Spleen (tissue), 7 donors: ENCODE measurements around the gene S1PR4.

Experiments used
- POLR2A ChIP-seq, 3 donors: fragments of 450-650 bp; IDR thresholded peaks; one replicate each; pipeline ENCODE4 v1.5.1; 2017; ENCODE audit warnings: antibody characterized with exemption in 3 of 3, mild to moderate bottlenecking in 1 of 3
- POLR2AphosphoS5 ChIP-seq, 3 donors: sonication (generic); formaldehyde crosslinking; IDR thresholded peaks; one replicate each; pipeline ENCODE4 v1.5.1; 2017; ENCODE audit warnings: antibody characterized with exemption in 3 of 3
- TF ChIP-seq, protein P1 (sequence below), 11 experiments: fragments of 200-600 bp in 7 of 11; fragments of 450-650 bp in 4 of 11; sonication (generic) in 4 of 11; IDR thresholded peaks in 8 of 11; conservative IDR thresholded peaks in 3 of 11; 1 replicate in 7 of 11; 2 replicates in 4 of 11; pipeline versions ENCODE4 v1.4.0 to v1.8.0; 2016 to 2021; ENCODE audit warnings: antibody characterized with exemption in 11 of 11, inconsistent platforms in 4 of 11, mild to moderate bottlenecking in 1 of 11
- donor health status: DM: no; HTN: no; CAD: no; lungs with moderate emphysema.
- donor health status: DM: no; HTN: no; CAD: no.
- donor health status: DM: no; HTN: no; CAD: no.

DNA sequence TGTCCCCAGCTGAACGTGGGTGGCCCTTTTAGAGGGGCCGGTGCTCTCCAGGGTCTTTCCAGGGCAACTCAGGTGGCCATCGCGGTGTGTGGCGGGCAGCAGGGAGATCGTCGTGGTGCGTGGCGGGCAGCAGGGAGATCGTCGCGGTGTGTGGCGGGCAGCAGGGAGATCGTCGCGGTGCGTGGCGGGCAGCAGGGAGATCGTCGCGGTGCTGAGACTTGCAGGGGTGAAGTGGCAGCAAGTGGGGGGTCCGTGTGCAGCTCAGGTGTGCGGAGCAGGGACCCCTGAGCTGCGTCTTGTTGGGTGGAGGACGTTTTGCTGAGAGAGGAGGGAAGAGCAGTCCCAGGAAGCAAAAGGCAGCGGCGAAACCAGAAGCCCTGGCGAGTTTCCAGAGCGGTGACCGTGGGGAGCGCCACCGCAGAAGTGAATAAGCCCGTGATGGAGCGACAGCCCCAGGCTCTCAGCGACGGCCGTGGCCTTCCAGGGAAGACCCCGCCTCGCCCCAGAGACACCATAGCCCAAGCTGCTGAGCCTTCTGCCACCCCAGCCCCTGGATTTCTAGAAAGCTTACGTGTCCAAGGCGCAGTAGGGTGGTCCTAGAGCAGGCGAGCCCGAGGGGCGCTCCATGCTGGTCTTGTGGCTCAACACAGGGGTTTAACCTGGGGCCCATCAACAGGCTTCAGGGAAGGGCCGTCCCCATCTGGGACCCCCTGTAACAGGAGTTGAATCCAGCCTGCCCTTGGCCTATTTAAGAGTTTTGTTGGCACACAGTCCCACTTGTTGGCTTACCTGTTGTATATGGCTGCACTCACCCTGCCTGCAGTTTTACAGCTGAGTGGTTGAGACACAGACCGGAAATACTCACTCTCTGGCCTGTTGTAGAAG is 12.6 kb downstream of the S1PR4 start:
- TF ChIP-seq POLR2AphosphoS5 (IDR thresholded peaks at IDR 0.05) (peak in 1 of 3 donors; percentile 6), POLR2A (IDR thresholded peaks at IDR 0.05) (no peak)
- TF ChIP-seq, protein P1, sequence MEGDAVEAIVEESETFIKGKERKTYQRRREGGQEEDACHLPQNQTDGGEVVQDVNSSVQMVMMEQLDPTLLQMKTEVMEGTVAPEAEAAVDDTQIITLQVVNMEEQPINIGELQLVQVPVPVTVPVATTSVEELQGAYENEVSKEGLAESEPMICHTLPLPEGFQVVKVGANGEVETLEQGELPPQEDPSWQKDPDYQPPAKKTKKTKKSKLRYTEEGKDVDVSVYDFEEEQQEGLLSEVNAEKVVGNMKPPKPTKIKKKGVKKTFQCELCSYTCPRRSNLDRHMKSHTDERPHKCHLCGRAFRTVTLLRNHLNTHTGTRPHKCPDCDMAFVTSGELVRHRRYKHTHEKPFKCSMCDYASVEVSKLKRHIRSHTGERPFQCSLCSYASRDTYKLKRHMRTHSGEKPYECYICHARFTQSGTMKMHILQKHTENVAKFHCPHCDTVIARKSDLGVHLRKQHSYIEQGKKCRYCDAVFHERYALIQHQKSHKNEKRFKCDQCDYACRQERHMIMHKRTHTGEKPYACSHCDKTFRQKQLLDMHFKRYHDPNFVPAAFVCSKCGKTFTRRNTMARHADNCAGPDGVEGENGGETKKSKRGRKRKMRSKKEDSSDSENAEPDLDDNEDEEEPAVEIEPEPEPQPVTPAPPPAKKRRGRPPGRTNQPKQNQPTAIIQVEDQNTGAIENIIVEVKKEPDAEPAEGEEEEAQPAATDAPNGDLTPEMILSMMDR (IDR thresholded peaks at IDR 0.05 in 8 of 11, conservative IDR thresholded peaks at IDR 0.05 in 3 of 11) = no peak
